Right cardiac atrium (tissue), 5 donors: ENCODE measurements around the gene ASB13. TPM values are rescaled to one million over a fixed set of nuclear protein-coding genes. Genes with fewer than 3 reads are reported as not detected.

Experiments
- ATAC-seq, 2 donors: fragments of 200-7000 bp; cut with Tn5 transposase; one replicate each; pipeline versions ENCODE4 v1.8.0 to v1.9.1; 2020; ENCODE audit warnings: moderate library complexity in 2 of 2, mild to moderate bottlenecking in 1 of 2
- DNase-seq, 3 donors: peaks; one replicate each; pipeline ENCODE4 v3.0.0-alpha.2; 2020
- H3K27ac ChIP-seq: one replicate; pipeline ENCODE4 v1.5.1; 2013; ENCODE audit warnings: mild to moderate bottlenecking, low read length, control low read depth, moderate library complexity
- H3K27me3 ChIP-seq: one replicate; pipeline ENCODE4 v1.6.1; 2013; ENCODE audit not compliant: control insufficient read depth, insufficient read depth
- H3K4me1 ChIP-seq: one replicate; pipeline ENCODE4 v1.6.1; 2013; ENCODE audit warnings: low read length; ENCODE audit not compliant: control insufficient read depth, insufficient read depth
- H3K4me3 ChIP-seq: one replicate; pipeline ENCODE4 v1.5.1; 2013; ENCODE audit warnings: low read length, control low read depth
- H3K9me3 ChIP-seq: one replicate; pipeline ENCODE4 v1.6.1; 2013; ENCODE audit warnings: low read length; ENCODE audit not compliant: control insufficient read depth
- WGBS: extraction: QIAGEN DNeasy Blood & Tissue Kit; methylation state at CpG from one replicate; pipeline ENCODE4 v1.1.7; 2013; 5-methylcytosine and 5-hydroxymethylcytosine counted together
- intact Hi-C, 4 donors: fragments of 100-400 bp; cut with DNase I; formaldehyde crosslinking; loops; one replicate each; pipeline versions ENCODE4 v1.11.0 to v1.14.0; 2022 to 2023
- polyA plus RNA-seq: library from polyadenylated mRNA; stranded (reverse); fragments of 200-250 nt; gene quantifications from one replicate; pipeline ENCODE4 v1.2.3, GENCODE V29; 2013
- total RNA-seq, 4 donors: library from RNA; stranded (reverse); fragmentation: NEBNext Ultra II Directional; extraction: Animal tissue kit (Norgen Biotek cat#: 25700); gene quantifications; one replicate each; pipeline ENCODE4 v1.2.1, GENCODE V29; 2021
- donor health status: healthy with polysubstance abuse.
- donor health status: DM: no; HTN: yes; CAD: no.
- donor health status: DM: no; HTN: no; CAD: no.
- donor health status: DM: no; HTN: yes; CAD: no; lungs with severe emphysema.
- donor health status: DM: yes; HTN: yes; CAD: no.

The ASB13 gene
- total and polyA plus RNA-seq, 5 donors = 15.0 to 20.6 (median 17.1) TPM

DNA sequence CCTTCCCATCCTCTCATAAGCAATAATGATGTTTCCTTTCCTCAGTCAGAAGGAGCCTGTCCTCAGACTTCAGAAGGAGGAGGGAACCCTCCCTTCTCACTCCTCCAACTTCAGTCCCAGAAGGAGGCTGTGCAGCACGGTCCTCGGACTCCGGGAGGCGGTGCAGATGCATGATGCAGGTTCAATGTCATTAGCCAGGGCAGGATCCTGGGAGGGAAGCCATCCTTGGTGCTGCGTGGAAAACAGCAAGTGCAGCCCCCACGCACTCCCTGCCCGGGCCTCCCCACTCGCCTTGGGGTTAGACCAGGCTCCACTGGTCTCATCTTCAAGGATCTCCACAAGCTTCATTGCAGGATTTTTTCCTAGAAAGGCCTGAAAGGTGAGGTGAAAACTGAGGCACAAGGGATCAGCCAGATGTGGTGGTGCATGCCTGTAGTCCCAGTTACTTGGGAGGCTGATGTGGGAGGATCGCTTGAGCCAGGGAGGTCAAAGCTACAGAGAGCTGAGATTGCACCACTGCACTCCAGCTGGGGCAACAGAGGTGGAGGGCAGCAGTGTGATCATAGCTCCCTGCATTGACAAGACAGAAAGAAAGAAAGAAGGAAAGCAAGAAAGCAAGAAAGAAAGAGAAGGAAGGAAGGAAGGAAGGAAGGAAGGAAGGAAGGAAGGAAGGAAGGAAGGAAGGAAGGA, 62.0 kb downstream of the ASB13 start:
- ATAC-seq (no peak), DNase-seq (peak in 1 of 3 donors; percentile 5)
- H3K4me1 ChIP-seq = no peaks in the 10 kb centered on the region
- no peaks in the 10 kb centered on the region for H3K9me3 ChIP-seq
- no peak overlapping the region for H3K27ac ChIP-seq
- H3K4me3 ChIP-seq = no peak overlapping the region
- 97% methylated on average over 9 of the region's 9 CpGs for WGBS
- intact Hi-C loops = loop anchor here in 1 of 4 donors (10.0 kb wide), 1 partner anchor 50 kb away; no protein-coding TSS in a partner anchor
- no peaks in the 10 kb centered on the region for H3K27me3 ChIP-seq

DNA sequence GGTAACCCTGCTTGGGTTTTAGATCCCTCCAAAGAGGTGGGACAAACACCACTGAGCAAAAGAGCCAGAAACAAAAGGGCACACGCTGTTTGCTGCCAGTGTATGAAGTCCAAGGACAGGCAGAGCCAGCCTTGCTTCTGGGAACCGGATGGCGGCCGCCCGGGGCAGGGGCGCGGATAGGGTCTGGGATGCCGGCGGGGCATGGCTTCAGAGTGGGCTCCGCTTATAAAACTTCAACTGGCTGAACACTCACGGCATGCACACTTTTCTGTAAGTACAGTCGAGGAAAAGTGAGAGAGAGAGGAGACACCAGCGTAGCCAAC, 62.6 kb downstream of the ASB13 start:
- intact Hi-C loops = loop anchor here in 1 of 4 donors (10.0 kb wide), 1 partner anchor 49 kb away; no protein-coding TSS in a partner anchor
- WGBS = 80% methylated on average over 13 of the region's 13 CpGs
- ATAC-seq = no peak

DNA sequence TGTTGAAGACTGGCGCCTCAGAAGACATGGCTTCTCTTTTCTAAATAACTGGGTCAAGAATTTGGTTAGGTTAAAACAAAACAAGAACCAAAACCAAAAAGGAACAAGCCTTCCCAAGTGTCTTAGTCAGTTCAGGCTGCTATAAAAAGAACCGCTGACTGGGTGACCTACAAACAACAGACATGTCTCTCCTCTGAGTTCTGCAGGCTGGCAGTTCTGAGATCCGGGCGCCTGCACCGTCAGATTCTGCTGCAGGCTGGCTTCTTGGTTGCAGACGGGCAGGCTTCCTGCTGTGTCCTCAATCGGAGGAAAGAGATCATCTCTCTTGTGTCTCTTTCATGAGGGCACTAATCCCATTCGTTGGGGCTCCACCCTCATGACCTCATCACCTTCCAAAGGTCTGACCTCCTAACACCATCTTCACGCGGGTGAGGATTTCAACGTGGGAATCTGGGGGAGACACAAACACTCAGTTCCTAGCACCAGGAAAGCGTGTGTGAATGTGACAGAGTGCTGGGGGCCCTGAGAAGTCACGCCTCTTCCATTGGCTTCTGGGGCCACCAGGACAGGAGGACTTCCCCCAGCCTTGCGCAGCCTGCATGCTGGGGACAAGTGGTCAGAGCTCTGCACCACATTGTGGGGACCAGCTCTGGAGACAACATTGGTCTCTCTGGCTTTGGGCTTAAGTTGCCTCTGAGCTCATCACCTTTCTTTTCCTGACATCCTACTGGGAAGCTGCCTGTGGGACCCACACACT, 63.1 kb downstream of the ASB13 start:
- ATAC-seq = no peak
- intact Hi-C loops = loop anchor here in 1 of 4 donors (10.0 kb wide), 1 partner anchor 48 kb away; no protein-coding TSS in a partner anchor

More for the DNA sequence above, 62.6 kb downstream of the ASB13 start:
- Histone ChIP-seq H3K27me3 (no peaks in the 10 kb centered on the region), H3K4me3 (no peak overlapping the region), H3K9me3 (no peaks in the 10 kb centered on the region), H3K4me1 (no peaks in the 10 kb centered on the region), H3K27ac (no peak overlapping the region)
- peak in 1 of 3 donors; percentile 19 for DNase-seq

DNA sequence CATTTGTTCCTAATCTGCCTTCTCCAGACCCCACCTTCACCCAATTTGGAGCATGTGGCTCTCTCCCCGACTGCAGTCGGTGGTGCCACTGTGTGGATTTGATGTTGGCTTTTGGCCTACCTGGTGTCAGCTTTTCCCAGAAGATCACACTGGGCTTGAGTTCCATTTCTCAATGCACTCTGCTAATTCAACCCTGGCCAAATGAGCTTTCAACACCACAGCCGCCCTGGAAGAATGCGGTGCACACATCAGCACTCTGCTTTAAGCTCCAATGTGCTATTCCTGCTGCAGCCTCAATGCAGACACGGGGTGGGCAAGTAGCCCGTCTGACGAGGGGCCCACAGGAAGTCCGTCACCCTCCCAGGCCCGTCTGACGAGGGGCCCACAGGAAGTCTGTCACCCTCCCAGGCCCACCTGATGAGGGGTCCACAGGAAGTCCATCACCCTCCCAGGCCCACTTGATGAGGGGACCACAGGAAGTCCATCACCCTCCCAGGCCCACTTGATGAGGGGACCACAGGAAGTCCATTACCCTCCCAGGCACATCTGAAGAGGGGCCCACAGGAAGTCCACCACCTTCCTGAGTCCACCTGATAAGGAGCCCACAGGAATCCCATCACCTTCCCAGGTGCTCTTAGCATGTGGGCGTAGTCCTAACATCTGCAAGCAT, 64.4 kb downstream of the ASB13 start:
- H3K4me3 ChIP-seq = no peak overlapping the region
- intact Hi-C loops = loop anchor here in 1 of 4 donors (10.0 kb wide), 1 partner anchor 47 kb away; no protein-coding TSS in a partner anchor
- DNase-seq = peak in 2 of 3 donors; percentile 52 to 68
- no peak overlapping the region for H3K27ac ChIP-seq
- peak; percentile 33 to 75 for ATAC-seq
- H3K9me3 ChIP-seq = no peaks in the 10 kb centered on the region
- no peaks in the 10 kb centered on the region for H3K4me1 ChIP-seq
- WGBS = 23% methylated on average over 11 of the region's 11 CpGs
- H3K27me3 ChIP-seq = no peaks in the 10 kb centered on the region

More for the DNA sequence above, 63.1 kb downstream of the ASB13 start:
- no peaks in the 10 kb centered on the region for H3K4me1 ChIP-seq
- no peak overlapping the region for H3K27ac ChIP-seq
- H3K9me3 ChIP-seq = no peaks in the 10 kb centered on the region
- WGBS = 83% methylated on average over 14 of the region's 14 CpGs
- H3K27me3 ChIP-seq = no peaks in the 10 kb centered on the region
- peak in 1 of 3 donors; percentile 1 for DNase-seq
- H3K4me3 ChIP-seq = no peak overlapping the region

DNA sequence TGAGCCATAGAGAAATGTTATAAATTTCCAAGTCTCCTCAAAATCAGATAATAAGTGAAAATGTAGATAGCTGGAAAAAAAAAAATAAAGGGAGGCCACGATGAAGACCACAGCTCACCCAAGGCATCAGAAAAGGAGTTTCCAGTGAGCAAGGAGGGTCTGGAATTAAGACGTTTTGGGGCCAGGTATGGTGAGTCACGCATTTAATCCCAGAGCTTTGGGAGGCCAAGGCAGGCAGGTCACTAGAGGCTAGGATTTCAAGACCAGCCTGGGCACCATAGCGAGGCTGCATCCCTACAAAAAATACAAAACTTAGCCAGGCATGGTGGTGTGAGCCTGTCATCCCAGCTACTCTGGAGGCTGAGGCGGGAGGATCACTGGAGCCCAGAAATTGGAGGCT, 65.5 kb downstream of the ASB13 start:
- H3K9me3 ChIP-seq = no peaks in the 10 kb centered on the region
- 95% methylated on average over 5 of the region's 5 CpGs for WGBS
- peak in 1 of 3 donors; percentile 7 for DNase-seq
- intact Hi-C loops = loop anchor here in 1 of 4 donors (10.0 kb wide), 1 partner anchor 46 kb away; no protein-coding TSS in a partner anchor
- H3K27me3 ChIP-seq = no peaks in the 10 kb centered on the region
- H3K27ac ChIP-seq = no peak overlapping the region
- H3K4me3 ChIP-seq = no peak overlapping the region
- ATAC-seq = no peak
- no peaks in the 10 kb centered on the region for H3K4me1 ChIP-seq

DNA sequence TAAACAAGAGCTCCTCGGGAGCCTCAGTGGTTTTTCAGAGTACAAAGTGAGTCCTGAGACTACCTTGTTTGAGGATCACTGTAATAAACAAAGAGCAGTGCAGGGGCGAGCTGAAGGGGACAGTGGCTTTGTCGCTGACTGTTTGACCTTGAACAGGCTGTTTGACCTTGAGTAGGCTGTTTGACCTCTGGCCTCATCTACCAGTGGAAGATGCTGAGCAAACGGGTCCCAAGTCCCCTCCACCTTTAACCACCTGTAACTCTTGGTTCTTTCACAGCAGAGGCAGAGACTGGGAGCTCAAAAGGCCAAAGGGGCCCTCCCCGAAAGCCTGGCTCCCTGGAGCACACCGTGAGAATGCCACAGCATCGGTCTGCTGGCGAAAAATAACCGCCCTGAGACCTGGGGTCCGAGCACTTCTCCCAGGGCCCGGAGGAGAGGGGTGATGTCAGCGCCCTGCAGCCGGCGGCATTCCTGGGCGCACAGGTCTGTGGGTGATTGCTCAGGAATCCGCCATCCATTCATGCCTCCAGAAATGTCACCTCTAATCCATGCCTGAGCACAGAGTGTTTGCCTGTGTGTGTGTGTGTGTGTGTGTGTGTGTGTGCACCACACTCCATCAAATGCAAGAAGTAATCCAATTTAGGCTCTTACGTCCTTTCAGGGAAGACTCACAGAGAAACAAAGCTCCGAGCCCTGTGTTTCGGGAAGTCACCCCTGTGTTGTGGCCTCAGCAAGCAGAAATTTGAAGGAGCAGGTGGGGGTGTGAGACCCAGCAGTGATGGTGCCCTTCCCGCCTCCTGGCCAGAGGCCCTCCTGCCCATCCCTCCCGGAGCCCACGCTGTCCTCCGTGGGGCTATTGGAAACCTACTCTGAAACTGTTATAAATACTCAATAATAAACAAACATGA, 66.5 kb downstream of the ASB13 start:
- DNase-seq = peak in 1 of 3 donors; percentile 28

DNA sequence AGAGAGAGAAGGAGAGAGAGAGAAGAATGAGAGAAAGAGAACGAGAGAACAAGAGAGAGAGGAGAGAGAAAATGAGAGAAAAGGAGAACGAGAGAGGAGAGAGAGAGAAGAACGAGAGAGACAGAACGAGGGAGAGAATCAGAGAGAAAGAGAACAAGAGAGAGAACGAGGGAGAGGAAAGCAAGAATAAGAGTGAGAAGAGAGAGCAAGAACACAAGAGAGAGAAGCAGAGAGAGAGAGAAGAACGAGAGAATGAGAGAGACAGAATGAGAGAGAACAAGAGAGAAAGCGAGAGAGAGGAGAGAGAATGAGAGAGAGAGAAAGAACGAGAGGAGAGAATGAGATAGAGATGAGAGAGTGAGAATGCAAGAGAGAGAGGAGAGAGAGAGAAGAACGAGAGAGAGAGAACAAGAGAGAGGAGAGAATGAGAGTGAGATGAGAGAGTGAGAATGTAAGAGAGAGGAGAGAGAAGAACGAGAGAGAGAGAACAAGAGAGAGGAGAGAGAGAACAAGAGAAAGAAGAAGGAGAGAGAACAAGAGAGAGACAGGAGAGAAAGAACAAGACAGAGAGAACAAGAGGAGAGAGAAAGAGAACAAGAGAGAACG, 68.2 kb downstream of the ASB13 start:
- intact Hi-C loops = no loop called here
- Histone ChIP-seq H3K9me3 (no peaks in the 10 kb centered on the region), H3K27ac (no peak overlapping the region), H3K4me3 (no peak overlapping the region), H3K27me3 (no peaks in the 10 kb centered on the region), H3K4me1 (no peaks in the 10 kb centered on the region)
- WGBS = 85% methylated on average over 11 of the region's 11 CpGs
- ATAC-seq (no peak), DNase-seq (no peak)

More for the DNA sequence above, 66.5 kb downstream of the ASB13 start:
- Histone ChIP-seq H3K27ac (no peak overlapping the region), H3K4me1 (no peaks in the 10 kb centered on the region), H3K9me3 (no peaks in the 10 kb centered on the region), H3K4me3 (no peak overlapping the region), H3K27me3 (no peaks in the 10 kb centered on the region)
- intact Hi-C loops = loop anchor here in 1 of 4 donors (10.0 kb wide), 1 partner anchor 45 kb away; no protein-coding TSS in a partner anchor
- no peak for ATAC-seq
- WGBS = 82% methylated on average over 23 of the region's 23 CpGs

DNA sequence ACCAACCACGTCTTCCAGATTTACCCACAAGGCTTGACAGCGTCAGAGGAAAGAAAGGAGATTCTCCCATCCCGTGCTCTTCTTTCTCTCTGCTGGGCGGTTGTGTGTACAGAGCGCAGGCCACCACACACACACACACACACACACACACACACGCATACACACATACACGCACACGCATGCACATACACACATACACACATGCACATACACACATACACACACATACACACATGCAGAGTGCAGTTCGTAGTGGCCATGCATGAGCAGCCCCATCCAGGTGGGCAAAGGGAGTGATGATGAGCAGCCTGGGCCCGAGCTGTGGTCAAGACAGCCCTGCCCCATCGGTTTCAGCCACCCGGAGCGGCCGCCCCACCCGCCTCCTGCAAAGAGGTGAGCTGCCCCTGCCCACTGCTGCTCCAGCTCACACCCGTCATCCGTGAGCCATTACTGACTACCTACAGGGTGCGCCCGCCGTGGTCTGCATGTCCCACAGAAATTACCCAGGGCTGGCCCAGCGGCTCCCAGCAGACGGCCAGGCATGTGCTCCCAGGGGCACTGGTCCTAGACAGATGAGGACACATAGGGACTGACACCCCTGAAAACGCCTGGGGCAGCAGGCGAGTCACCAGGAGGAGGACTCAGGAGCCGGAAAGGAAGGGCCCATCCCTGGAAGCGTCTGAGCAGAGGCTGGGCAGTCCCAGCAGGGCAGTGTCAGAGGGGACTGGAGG, 69.6 kb downstream of the ASB13 start:
- H3K4me1 ChIP-seq = no peaks in the 10 kb centered on the region
- ATAC-seq (peak in 1 of 2 donors; percentile 33), DNase-seq (peak in 1 of 3 donors; percentile 53)
- no peak overlapping the region for H3K27ac ChIP-seq
- H3K27me3 ChIP-seq = no peaks in the 10 kb centered on the region
- WGBS = 90% methylated on average over 26 of the region's 26 CpGs
- intact Hi-C loops = no loop called here
- H3K4me3 ChIP-seq = no peak overlapping the region
- H3K9me3 ChIP-seq = no peaks in the 10 kb centered on the region

DNA sequence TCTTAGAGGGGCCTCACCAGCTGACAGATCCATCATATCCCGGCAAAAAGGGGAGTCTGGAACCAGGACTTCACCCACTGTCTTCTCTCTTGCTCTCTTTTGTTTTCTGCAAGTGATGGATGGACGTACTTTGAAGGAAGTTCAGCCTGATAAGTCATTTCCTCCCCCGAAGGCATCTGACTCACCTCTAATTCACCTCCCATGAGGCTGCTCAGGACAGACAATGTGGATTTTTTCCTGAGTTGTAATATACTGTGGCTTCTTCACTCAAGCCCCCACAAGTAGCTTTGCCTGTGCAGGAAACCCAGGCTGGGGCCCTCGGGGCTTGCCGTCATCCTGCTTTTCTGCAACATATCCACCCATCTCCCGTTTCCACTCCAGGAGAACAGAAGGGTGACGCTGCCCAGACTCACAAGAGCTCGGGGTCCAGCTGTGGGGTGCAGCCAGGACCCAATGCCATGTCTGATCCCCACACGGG, 70.4 kb downstream of the ASB13 start:
- ATAC-seq = peak; percentile 41 to 76
- H3K4me3 ChIP-seq = no peak overlapping the region
- H3K9me3 ChIP-seq = no peaks in the 10 kb centered on the region
- DNase-seq = no peak
- H3K27ac ChIP-seq = no peak overlapping the region
- WGBS = 64% methylated on average over 9 of the region's 9 CpGs
- intact Hi-C loops = no loop called here
- no peaks in the 10 kb centered on the region for H3K4me1 ChIP-seq
- H3K27me3 ChIP-seq = no peaks in the 10 kb centered on the region
